IPS-NIHi7 (cell line): Measurements from ENCODE around the gene ATOH8.
A peak's percentile ranks its signal among the peaks of the same experiment; 100 is the strongest.
"Not testable (repeated sequence)": the region's sequence is repeated elsewhere in the genome, so short reads cannot be mapped to it uniquely, and the experiment has no call there.

Experiments used
- DNase-seq: peaks from one replicate; pipeline ENCODE4 v3.0.0; 2012; ENCODE audit warnings: mixed read lengths; ENCODE audit errors: extremely low spot score

ATOH8 gene

GRCh38 chr2:85753525-85754312 lies at the start of gene ATOH8:
TSS of gene ATOH8 (plus strand) at chr2:85753991. CDS start at chr2:85754190, 199 bp downstream.
- peak; percentile 78 for DNase-seq

- DNase-seq, result no peak
Measured at GRCh38 chr2:85704038-85704437, 49.8 kb upstream of the ATOH8 start.

- peak; percentile 9 for DNase-seq
Measured at GRCh38 chr2:85704800-85705679, 48.8 kb upstream of the ATOH8 start.

GRCh38 chr2:85705680-85706039 lies 48.1 kb upstream of the ATOH8 start:
- DNase-seq, result peak; percentile 16

- peak; percentile 6 for DNase-seq
Measured at GRCh38 chr2:85706063-85706462, 47.7 kb upstream of the ATOH8 start.

GRCh38 chr2:85706599-85707296 lies 47.0 kb upstream of the ATOH8 start:
- no peak for DNase-seq

- DNase-seq, result peak; percentile 80
Measured at GRCh38 chr2:85707304-85707703, 46.5 kb upstream of the ATOH8 start.

GRCh38 chr2:85708641-85709040 lies 45.1 kb upstream of the ATOH8 start:
- no peak for DNase-seq

- DNase-seq, result no peak
Measured at GRCh38 chr2:85709401-85709811, 44.4 kb upstream of the ATOH8 start.

GRCh38 chr2:85710687-85711577 lies 42.9 kb upstream of the ATOH8 start:
- DNase-seq, result no peak

GRCh38 chr2:85711578-85712060 lies 42.2 kb upstream of the ATOH8 start:
- DNase-seq, result no peak

GRCh38 chr2:85712336-85712735 lies 41.5 kb upstream of the ATOH8 start:
- no peak for DNase-seq

GRCh38 chr2:85712849-85713612 lies 40.8 kb upstream of the ATOH8 start:
- no peak for DNase-seq

GRCh38 chr2:85713836-85714235 lies 40.0 kb upstream of the ATOH8 start:
- no peak for DNase-seq

- not testable (repeated sequence) for DNase-seq
Measured at GRCh38 chr2:85714421-85714820, 39.4 kb upstream of the ATOH8 start.

GRCh38 chr2:85714841-85715240 lies 39.0 kb upstream of the ATOH8 start:
- DNase-seq, result no peak

GRCh38 chr2:85716346-85716914 lies 37.4 kb upstream of the ATOH8 start:
- no peak for DNase-seq

GRCh38 chr2:85717308-85718008 lies 36.3 kb upstream of the ATOH8 start:
- DNase-seq, result no peak

GRCh38 chr2:85718009-85718391 lies 35.8 kb upstream of the ATOH8 start:
- DNase-seq, result no peak
